Activated effector memory CD4-positive, alpha-beta T cell treated with Interleukin-2 at 50 U/mL for 16 hours (primary cell): ENCODE results near the gene MTMR11.
"Not testable (repeated sequence)": the region's sequence is repeated elsewhere in the genome, so short reads cannot be mapped to it uniquely, and the experiment has no call there.

Experiments used
- DNase-seq: peaks from one replicate; pipeline ENCODE4 v3.0.0-alpha.2; 2020

Gene MTMR11

GRCh38 chr1:149888247-149888998 lies 48.3 kb downstream of the MTMR11 start:
- DNase-seq, result peak; percentile 55

GRCh38 chr1:149887456-149888246 lies 49.0 kb downstream of the MTMR11 start:
- DNase-seq, result peak; percentile 61

- DNase-seq, result not testable (repeated sequence)
These were observed 49.6 kb downstream of the MTMR11 start for GRCh38 chr1:149887196-149887455.

- DNase-seq, result peak; percentile 70
These were observed 50.1 kb downstream of the MTMR11 start for GRCh38 chr1:149886396-149887195.

GRCh38 chr1:149886121-149886395 lies 50.6 kb downstream of the MTMR11 start:
- DNase-seq, result not testable (repeated sequence)

- peak; percentile 45 for DNase-seq
These were observed 51.1 kb downstream of the MTMR11 start for GRCh38 chr1:149885339-149886120.

GRCh38 chr1:149884433-149885338 lies 52.0 kb downstream of the MTMR11 start:
- DNase-seq, result no peak

GRCh38 chr1:149883598-149884247 lies 53.0 kb downstream of the MTMR11 start:
- no peak for DNase-seq

- DNase-seq, result no peak
These were observed 54.8 kb downstream of the MTMR11 start for GRCh38 chr1:149881876-149882275.

GRCh38 chr1:149879556-149879955 lies 57.1 kb downstream of the MTMR11 start:
- no peak for DNase-seq
